NCI-H526 treated with DMSO at 0.1 percent for 48 hours (cell line): ENCODE results near the gene ATXN10.
A peak's percentile ranks its signal among the peaks of the same experiment; 100 is the strongest.

Source experiments
- DNase-seq: peaks from one replicate; lab custom pipeline; 2025; lab: John Stamatoyannopoulos, UW

Gene ATXN10

GRCh38 chr22:45757936-45758335, 86.3 kb downstream of the ATXN10 start:
- no peak for DNase-seq

GRCh38 chr22:45758603-45759002, 87.0 kb downstream of the ATXN10 start:
- no peak for DNase-seq

GRCh38 chr22:45760682-45761081, 89.0 kb downstream of the ATXN10 start:
- DNase-seq, result no peak

GRCh38 chr22:45762545-45763235, 91.1 kb downstream of the ATXN10 start:
- DNase-seq, result no peak

- no peak for DNase-seq
These were observed 91.6 kb downstream of the ATXN10 start for GRCh38 chr22:45763236-45763624.

- DNase-seq, result no peak
These were observed 96.9 kb downstream of the ATXN10 start for GRCh38 chr22:45768490-45768889.

GRCh38 chr22:45769569-45770210, 98.1 kb downstream of the ATXN10 start:
- DNase-seq, result no peak

GRCh38 chr22:45770506-45770905, 98.9 kb downstream of the ATXN10 start:
- no peak for DNase-seq

GRCh38 chr22:45771057-45771456, 99.4 kb downstream of the ATXN10 start:
- DNase-seq, result no peak

- no peak for DNase-seq
These were observed 100.1 kb downstream of the ATXN10 start for GRCh38 chr22:45771711-45772110.

GRCh38 chr22:45772743-45773142, 101.1 kb downstream of the ATXN10 start:
- no peak for DNase-seq

- no peak for DNase-seq
These were observed 102.5 kb downstream of the ATXN10 start for GRCh38 chr22:45774001-45774670.

- DNase-seq, result no peak
These were observed 103.4 kb downstream of the ATXN10 start for GRCh38 chr22:45775062-45775461.

GRCh38 chr22:45775569-45776312, 104.1 kb downstream of the ATXN10 start:
- DNase-seq, result no peak

- DNase-seq, result no peak
These were observed 104.6 kb downstream of the ATXN10 start for GRCh38 chr22:45776313-45776585.

- peak; percentile 34 for DNase-seq
These were observed 105.6 kb downstream of the ATXN10 start for GRCh38 chr22:45777046-45777851.

- DNase-seq, result no peak
These were observed 106.3 kb downstream of the ATXN10 start for GRCh38 chr22:45777852-45778375.

GRCh38 chr22:45781459-45781858, 109.8 kb downstream of the ATXN10 start:
- DNase-seq, result no peak

GRCh38 chr22:45781966-45782365, 110.3 kb downstream of the ATXN10 start:
- no peak for DNase-seq

GRCh38 chr22:45783021-45783420, 111.4 kb downstream of the ATXN10 start:
- DNase-seq, result no peak

GRCh38 chr22:45783690-45784089, 112.1 kb downstream of the ATXN10 start:
- DNase-seq, result no peak
